SH-SY5Y (cell line): ENCODE measurements around the gene ARFGEF3.

Experiments
- GATA2 ChIP-seq: IDR thresholded peaks from 2 replicates; pipeline ENCODE4 v1.6.1; 2011; ENCODE audit warnings: mild to moderate bottlenecking, low read depth, low read length
- GATA3 ChIP-seq: IDR thresholded peaks from 2 replicates; pipeline ENCODE4 v1.6.1; 2011; ENCODE audit warnings: low read depth, mild to moderate bottlenecking, low read length, moderate library complexity

DNA sequence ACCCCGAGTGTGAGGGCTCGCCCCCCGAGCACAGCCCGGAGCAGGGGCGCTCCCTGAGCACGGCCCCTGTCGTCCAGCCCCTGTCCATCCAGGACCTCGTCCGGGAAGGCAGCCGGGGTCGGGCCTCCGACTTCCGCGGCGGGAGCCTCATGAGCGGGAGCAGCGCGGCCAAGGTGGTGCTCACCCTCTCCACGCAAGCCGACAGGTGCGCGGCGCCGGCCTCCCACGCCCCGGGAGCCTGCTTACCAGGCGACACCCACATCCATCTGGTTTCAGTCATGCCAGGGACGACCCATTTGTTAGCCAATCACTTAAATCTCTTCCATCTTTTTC lies 130.1 kb downstream of the ARFGEF3 start:
- TF ChIP-seq GATA3, result no peak
- no peak for TF ChIP-seq GATA2
